Adrenal gland (tissue), 5 donors: ENCODE data around the gene GRM8.

ENCODE experiments used
- CTCF ChIP-seq, 6 experiments: fragments of 450-650 bp in 4 of 6; fragments of 200-600 bp in 2 of 6; sonication (generic) in 1 of 6; IDR thresholded peaks; 1 replicate in 5 of 6; 2 replicates in 1 of 6; pipeline versions ENCODE4 v1.5.1 to v1.8.0; 2016 to 2021; ENCODE audit warnings: antibody characterized with exemption in 6 of 6, mild to moderate bottlenecking in 2 of 6, moderate library complexity in 1 of 6
- POLR2A ChIP-seq, 2 donors: fragments of 450-650 bp; IDR thresholded peaks; one replicate each; pipeline ENCODE4 v1.6.1; 2017; ENCODE audit warnings: antibody characterized with exemption in 2 of 2, mild to moderate bottlenecking in 2 of 2, moderate library complexity in 1 of 2
- donor health status: DM: no; HTN: no; CAD: no.

DNA sequence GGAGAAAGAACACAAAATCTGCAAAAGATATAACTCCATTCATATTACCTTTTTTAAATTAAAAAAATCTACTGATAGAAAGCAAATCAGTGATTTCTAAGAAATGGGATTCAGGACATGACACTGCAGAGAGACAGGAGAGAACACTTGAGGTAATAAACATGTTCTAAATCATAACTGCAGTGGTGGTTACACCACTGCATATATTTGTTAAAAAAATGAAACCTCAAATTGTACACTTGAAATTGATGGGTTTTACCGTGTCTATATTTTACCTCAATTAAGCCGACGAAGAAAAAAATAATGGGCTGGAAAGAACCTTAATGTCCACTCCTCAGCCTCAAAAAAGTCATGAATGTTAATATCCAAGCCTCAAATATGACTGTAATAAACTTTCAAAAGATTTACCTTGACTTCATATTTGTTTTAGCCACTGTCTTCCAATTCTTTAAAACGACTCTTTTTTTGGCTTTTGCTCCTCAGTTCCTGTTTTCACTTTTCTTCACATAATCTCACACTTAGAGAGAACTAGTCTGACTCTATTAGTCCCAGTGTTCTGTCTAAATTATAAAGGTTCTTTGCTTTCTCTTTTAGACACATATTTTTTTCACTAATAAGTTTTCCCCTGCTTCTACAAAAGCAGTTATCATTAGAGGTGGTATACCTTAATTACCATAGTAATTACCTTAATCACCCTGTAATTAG is 502.4 kb downstream of the GRM8 start:
- TF ChIP-seq POLR2A (IDR thresholded peaks at IDR 0.05) = no peak
- TF ChIP-seq CTCF (IDR thresholded peaks at IDR 0.05) = no peak
